HG02852 (cell line): ENCODE measurements around the gene APEX1.

Experiments
- ATAC-seq: cut with Tn5 transposase; IDR thresholded peaks from one replicate; pipeline ENCODE4 v1.9.1; 2021; ENCODE audit warnings: mild to moderate bottlenecking, moderate library complexity; ENCODE audit not compliant: unreplicated experiment

Gene APEX1

GRCh38 chr14:20454516-20455354, at the start of gene APEX1, which contains the start of gene OSGEP:
Gene APEX1, plus strand, starts transcription at chr14:20455226. Its CDS starts 420 bp downstream, at chr14:20455646.
Gene OSGEP, minus strand, starts transcription at chr14:20454812. Its CDS starts 129 bp downstream, at chr14:20454683.
- ATAC-seq: peak; percentile 87

DNA sequence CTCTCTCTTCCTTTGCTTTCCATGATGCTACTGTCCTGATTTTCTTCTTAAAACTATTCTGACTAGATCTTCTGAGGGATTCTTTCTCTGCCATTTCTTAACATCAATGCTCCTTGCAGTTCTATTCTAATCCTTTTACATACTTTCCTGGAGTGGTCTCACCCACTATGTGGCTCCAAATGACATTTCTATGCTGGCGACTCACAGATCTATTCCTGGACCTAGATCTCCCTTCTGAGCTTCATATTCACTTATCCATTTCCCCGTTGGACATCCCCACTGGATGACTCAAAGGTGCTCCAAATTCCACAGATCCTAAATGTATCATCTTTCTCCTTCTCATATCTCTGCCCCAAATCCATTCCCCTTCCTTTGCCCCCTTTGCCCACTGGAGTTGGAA, 45.8 kb upstream of the APEX1 start:
- ATAC-seq: no peak

- peak; percentile 45 for ATAC-seq
Measured at GRCh38 chr14:20412411-20412810, 42.6 kb upstream of the APEX1 start.

- peak; percentile 75 for ATAC-seq
Measured at GRCh38 chr14:20412876-20413743, 41.9 kb upstream of the APEX1 start, which contains the start of gene TEP1. Gene TEP1, minus strand, starts transcription at chr14:20413501. Its CDS starts 5,062 bp downstream, at chr14:20408439.

DNA sequence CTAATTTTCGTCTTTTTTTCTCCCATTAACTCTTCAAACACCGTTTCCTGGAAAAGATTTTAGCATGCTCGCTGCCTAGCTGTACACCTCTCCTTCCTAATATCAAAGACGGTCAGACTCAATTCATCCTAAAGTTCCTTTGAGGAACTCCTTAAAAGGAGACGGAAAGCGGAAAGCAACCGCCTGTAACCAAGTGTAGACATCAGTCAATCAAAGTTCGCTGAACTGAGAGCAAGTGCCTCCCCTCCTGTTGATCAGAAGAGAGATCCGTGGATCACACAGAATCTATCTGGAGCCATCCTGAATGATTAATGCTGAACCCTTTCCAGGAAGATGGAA, 41.3 kb upstream of the APEX1 start:
- ATAC-seq: peak; percentile 52

DNA sequence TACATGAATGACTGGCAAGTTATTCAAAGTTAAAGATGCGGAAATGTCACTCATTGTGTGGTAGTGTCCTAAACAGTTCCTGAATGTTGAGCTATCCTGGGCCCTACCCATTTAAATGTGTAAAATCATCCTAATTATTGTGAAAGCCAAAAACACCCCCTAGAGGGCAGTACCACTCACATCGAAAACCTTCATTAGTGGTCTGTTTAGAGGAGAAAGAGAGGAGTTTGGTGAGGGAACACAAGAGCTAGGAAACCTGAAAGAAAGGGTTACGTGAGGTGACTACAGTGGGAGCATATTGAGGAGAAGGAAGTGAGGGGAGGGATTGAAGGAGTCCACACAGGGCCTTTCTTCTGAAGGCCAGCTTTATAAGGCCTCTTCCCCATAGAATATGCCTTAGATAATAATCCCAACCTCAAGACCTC, 39.2 kb upstream of the APEX1 start:
- ATAC-seq: peak; percentile 36

DNA sequence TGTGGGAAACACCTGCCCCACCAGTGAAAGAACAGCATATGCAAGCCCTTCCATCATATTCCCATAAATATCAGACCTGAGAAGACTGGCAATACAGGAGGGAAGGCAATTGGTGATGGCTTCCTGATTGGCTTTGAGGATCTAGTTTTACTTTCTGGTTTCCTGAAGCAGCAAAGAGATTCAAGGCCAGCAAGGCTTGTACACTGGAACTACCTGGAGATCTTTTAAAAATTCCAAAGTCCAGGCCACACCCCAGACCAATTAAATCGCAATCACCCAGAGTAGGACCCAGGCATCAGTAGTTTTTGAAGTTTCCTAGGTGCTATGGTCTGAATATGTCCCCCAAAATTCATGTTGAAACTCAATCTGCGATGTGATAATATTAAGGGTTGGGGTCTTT, 38.8 kb upstream of the APEX1 start:
- ATAC-seq: no peak

DNA sequence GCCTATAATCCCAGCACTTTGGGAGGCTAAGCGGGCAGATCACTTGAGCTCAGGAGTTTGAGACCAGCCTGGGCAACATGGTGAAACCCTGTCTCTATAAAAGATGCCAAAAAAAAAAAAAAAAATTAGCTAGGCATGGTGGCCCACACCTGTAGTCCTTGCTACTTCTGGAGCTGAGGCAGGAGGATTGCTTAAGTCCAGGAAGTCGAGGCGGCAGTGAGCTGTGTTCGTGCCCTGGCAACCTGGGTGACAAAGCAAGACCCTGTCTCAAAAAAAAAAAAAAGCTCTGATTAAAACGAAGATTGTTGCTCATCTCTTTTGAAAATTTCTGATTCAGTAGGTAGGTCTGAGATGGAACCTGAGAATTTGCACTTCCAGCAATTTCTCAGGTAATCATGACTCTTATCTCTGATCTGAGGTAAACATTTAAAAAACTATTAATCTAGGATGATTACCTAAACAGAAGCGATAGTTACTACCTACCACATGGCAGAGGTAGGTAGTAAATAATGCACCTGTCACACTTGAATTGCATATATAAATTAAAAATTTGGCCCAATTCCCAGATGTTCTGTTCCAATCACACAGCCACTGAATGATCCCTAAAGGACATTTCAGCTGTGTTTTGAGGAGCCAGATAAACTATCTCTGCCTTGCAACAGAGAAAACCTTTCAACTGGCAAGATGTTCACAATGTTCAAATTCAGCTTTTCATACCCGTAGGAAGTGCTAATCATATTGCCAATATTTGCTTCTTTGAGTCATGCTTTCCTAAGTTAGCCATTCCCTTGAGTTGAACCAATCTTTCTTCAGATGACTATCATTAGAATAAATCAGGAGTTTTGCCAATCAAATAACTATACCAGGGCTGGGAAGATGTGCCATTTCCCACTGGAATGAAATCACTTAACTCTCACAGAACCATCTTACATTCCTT, 37.5 kb upstream of the APEX1 start:
- ATAC-seq: no peak

GRCh38 chr14:20418501-20418909, 36.5 kb upstream of the APEX1 start:
- no peak for ATAC-seq

- no peak for ATAC-seq
Measured at GRCh38 chr14:20419419-20419818, 35.6 kb upstream of the APEX1 start.

DNA sequence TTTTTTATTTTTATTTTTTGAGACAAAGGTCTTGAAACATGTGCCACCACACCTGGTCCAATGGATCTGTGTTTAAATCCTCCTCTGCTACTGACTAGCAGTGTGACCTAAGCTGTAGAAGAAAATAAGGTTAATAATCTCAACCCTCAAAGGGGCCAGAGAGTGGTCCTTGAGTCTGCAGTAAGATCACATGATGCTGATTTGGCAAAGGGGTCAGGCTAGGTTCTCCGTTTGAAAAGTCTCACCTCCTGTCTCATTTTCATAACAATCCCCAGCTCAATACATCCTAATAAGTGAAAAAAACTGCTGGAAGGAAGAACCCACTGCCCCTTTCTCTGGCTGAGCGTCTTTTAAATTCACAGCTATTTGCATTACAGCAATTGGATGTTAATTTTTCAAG, 33.8 kb upstream of the APEX1 start:
- no peak for ATAC-seq

DNA sequence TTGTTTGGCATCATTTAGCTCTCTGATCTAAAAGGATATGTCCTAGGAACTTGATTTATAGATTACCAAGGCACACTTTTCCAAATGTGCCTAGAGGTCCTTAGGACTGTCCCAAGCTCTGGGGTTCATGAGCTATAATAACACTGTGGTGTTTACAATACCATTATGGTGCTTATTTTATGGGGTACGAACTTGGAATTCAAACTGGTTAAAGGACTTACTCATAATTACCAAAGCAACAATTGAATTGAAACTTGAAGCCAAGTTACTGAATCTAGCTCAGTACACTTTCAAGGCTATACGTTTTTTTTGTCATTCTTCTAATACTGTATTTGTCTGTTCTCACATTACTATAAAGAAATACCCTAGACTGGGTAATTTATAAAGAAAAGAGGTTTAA, 32.1 kb upstream of the APEX1 start:
- ATAC-seq: no peak

GRCh38 chr14:20424851-20425250, 30.2 kb upstream of the APEX1 start:
- ATAC-seq: no peak

DNA sequence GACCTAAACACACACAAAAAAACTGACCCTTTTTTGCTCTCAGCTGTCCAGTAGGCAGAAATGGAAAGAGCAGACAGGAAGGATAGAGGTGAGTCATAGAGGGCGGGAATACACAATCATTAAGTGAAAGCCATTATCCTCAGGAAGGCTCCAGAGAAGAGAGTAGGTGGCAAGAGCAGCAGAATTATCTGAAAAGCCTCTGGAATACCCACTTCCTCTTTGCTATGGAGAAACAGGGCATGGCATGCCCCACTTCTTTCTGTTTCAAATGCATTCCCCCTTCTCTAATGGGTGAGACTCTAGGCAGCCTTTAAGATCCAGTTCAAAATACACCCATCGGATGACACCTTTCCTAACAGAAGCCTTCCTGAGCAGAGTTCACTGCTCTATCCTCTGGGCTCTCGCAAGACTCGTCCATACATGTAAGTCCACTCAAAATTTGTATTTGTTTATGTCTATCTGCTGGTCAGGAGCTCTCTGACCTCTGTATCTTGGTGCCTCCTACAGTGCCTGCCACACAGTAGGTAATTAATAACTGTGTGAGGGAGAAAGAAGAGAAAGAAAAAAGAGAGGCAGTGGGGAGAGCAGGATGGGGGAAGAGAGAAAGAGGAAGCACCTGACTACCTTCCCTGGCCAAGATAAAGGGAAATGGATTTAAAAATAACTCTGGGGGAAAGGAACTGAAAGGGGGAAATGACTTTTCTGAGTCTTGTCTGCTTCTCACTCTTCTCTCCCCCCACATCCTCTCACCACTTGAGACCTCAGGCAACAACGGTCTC, 27.6 kb upstream of the APEX1 start:
- ATAC-seq: peak; percentile 76

- ATAC-seq: peak; percentile 46
Measured at GRCh38 chr14:20428010-20428365, 27.0 kb upstream of the APEX1 start.

DNA sequence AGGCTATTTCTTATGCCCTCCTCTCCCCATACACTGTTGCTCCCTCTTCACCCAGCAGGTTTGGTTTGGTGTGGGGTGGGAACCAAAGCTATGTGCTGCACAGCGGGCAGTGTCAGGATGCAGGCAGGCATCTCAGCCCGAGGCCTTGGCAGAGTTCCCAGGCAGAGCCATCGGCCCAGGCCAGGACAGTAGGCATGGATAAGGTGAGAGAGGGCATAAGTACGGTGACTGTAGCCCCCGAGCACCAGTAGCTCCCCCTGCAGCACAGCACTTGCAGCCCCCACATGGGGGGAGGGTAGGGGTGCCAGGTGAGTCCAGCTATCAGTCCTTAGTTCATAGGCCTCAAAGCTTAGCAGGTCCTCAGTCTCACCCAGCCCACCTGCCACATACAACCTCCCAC, 26.2 kb upstream of the APEX1 start:
- ATAC-seq: no peak

GRCh38 chr14:20429801-20430669, 25.0 kb upstream of the APEX1 start:
- no peak for ATAC-seq

DNA sequence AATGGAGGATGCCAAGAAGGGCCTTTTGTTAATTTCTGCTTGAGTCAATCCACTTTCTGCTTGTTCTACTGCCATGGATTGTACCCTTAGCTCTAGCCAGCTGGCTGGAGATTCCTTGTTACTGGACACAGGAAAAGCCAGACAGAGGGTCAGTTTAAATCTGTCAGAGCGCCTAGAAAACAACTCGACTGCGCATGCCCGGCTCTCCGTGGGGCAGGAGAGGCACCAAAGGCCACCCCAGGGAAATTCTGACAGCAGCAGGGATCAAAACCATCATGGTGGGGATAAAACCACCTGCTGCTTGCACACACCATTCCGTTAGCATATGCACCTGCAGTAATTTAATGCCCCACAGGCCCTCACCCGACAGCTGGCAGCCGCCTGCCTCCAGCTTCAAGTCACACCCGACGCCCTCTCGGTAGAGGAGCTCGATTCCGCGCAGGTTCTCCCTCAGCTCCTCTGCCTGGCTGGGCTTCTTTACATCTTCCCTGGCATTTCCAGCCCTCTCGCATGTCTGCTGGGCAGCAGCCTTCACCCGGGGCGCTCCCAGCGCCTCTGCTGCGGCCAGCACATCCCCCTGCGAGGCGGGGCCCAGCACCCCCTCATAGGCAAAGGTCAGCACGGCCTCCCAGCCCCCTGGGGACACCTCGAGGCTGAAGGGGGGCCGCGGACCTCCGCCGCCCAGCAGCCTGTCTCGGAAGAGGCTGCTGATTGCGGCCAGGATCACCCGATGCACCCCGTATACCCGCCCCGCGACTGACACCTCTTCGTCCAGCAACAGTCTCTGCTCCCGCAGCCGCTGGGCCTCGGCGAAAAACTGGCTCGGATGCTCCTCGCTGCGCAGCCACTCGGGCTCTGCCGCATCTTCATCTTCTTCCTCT, 20.1 kb upstream of the APEX1 start:
- ATAC-seq: no peak
